WTC11 (cell line): Measurements from ENCODE around the gene SPI1. TPM values are rescaled to one million over a fixed set of nuclear protein-coding genes. Genes with fewer than 3 reads are reported as not detected.

Source experiments
- ATAC-seq: fragments of 200-7000 bp; cut with Tn5 transposase; 2 replicates; pipeline ENCODE4 v1.10.0; 2021; ENCODE audit warnings: mild to moderate bottlenecking, moderate library complexity
- CTCF ChIA-PET: fragments of 300-600 bp; sonication (Branson Sonifier 250); formaldehyde crosslinking; loops from one replicate; lab custom pipeline; 2021; ENCODE audit warnings: antibody characterized with exemption; lab: Charles Lee
- POLR2A ChIA-PET: fragments of 350-600 bp; sonication (Branson Sonifier 250); formaldehyde crosslinking; loops from one replicate; lab custom pipeline; 2021; ENCODE audit warnings: antibody characterized with exemption; lab: Charles Lee
- DNase-seq: peaks from one replicate; pipeline ENCODE4 v3.0.0; 2021; ENCODE audit warnings: low spot score
- H3K27ac Mint-ChIP-seq: 2 replicates; pipeline ENCODE4 v1.8.0; 2021; ENCODE audit warnings: mixed read lengths
- H3K27me3 Mint-ChIP-seq: 2 replicates; pipeline ENCODE4 v1.8.0; 2021; ENCODE audit warnings: low read depth, mild to moderate bottlenecking, moderate library complexity, mixed read lengths
- H3K36me3 Mint-ChIP-seq: 2 replicates; pipeline ENCODE4 v1.8.0; 2021; ENCODE audit warnings: mixed read lengths
- H3K4me1 Mint-ChIP-seq: 2 replicates; pipeline ENCODE4 v1.8.0; 2022; ENCODE audit warnings: mixed read lengths
- H3K4me3 Mint-ChIP-seq: 2 replicates; pipeline ENCODE4 v1.8.0; 2021; ENCODE audit warnings: mild to moderate bottlenecking, moderate library complexity, mixed read lengths
- H3K9me3 Mint-ChIP-seq: 2 replicates; pipeline ENCODE4 v1.8.0; 2021; ENCODE audit warnings: mixed read lengths
- ATF2 ChIP-seq: sonication (generic); formaldehyde crosslinking; IDR thresholded peaks from 2 replicates; pipeline ENCODE4 v1.8.1; 2022; ENCODE audit warnings: low read depth, missing genetic modification reagents, borderline replicate concordance
- IRF2 ChIP-seq: sonication (generic); formaldehyde crosslinking; IDR thresholded peaks from 2 replicates; pipeline ENCODE4 v1.8.0; 2022; ENCODE audit warnings: low read depth, missing genetic modification reagents, borderline replicate concordance
- JAZF1 ChIP-seq: fragments of 250-450 bp; sonication (Bioruptor Pico); IDR thresholded peaks from 2 replicates; pipeline ENCODE4 v1.9.0; 2021; ENCODE audit warnings: moderate library complexity, mild to moderate bottlenecking, inconsistent platforms
- JUN ChIP-seq: sonication (generic); formaldehyde crosslinking; IDR thresholded peaks from 2 replicates; pipeline ENCODE4 v1.8.0; 2023; ENCODE audit warnings: mild to moderate bottlenecking, missing genetic modification reagents
- MAX ChIP-seq: sonication (generic); formaldehyde crosslinking; IDR thresholded peaks from 2 replicates; pipeline ENCODE4 v1.8.0; 2022; ENCODE audit warnings: mild to moderate bottlenecking, missing genetic modification reagents
- NFE2L1 ChIP-seq: sonication (generic); formaldehyde crosslinking; IDR thresholded peaks from 2 replicates; pipeline ENCODE4 v1.8.1; 2023; ENCODE audit warnings: missing genetic modification reagents
- PRDM15 ChIP-seq: sonication (generic); formaldehyde crosslinking; IDR thresholded peaks from 2 replicates; pipeline ENCODE4 v1.8.0; 2022; ENCODE audit warnings: missing genetic modification reagents
- ZNF219 ChIP-seq: sonication (generic); formaldehyde crosslinking; IDR thresholded peaks from 2 replicates; pipeline ENCODE4 v1.8.0; 2023; ENCODE audit warnings: missing genetic modification reagents, mild to moderate bottlenecking, borderline replicate concordance
- ZNF423 ChIP-seq: fragments of 250-450 bp; sonication (Bioruptor Pico); IDR thresholded peaks from 2 replicates; pipeline ENCODE4 v2.1.2; 2022; ENCODE audit warnings: mild to moderate bottlenecking, moderate library complexity
- ZNF425 ChIP-seq: fragments of 250-450 bp; sonication (Bioruptor Pico); conservative IDR thresholded peaks from 2 replicates; pipeline ENCODE4 v1.9.0; 2021; ENCODE audit warnings: mild to moderate bottlenecking
- ZNF532 ChIP-seq: fragments of 250-450 bp; sonication (Bioruptor Pico); IDR thresholded peaks from 2 replicates; pipeline ENCODE4 v1.9.0; 2021; ENCODE audit warnings: mild to moderate bottlenecking, borderline replicate concordance
- total RNA-seq: library from RNA; stranded (reverse); gene quantifications from 3 replicates; pipeline ENCODE4 v1.2.3, GENCODE V29; 2021
- TF ChIP-seq, protein P1 (sequence below): sonication (generic); formaldehyde crosslinking; IDR thresholded peaks from 2 replicates; pipeline ENCODE4 v1.8.0; 2022; ENCODE audit warnings: mild to moderate bottlenecking, missing genetic modification reagents
- TF ChIP-seq, protein P2 (sequence below): sonication (generic); formaldehyde crosslinking; IDR thresholded peaks from 2 replicates; pipeline ENCODE4 v1.8.1; 2022; ENCODE audit warnings: mild to moderate bottlenecking, missing genetic modification reagents, moderate library complexity, borderline replicate concordance

The SPI1 gene
- total RNA-seq, 1 experiment from 2014 or later: 0.59 TPM

DNA sequence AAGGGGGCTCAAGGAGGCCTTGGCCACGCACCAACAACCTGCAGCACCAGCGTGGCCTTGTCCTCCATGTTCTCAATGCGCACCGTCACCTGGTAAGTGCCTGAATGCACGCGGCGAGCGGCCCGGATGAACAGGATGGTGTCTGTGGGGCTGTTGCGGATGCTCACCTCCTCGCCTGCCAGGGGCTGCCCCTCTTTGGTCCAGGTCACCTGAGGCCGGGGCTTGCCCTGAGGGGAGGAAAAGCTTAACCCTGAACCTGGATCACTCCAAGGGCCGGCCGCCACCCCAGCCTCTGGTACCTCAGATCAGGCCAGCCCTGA, 44.9 kb downstream of the SPI1 start (continued):
- TF ChIP-seq MAX (CRISPR knock-in tag): no peak
- TF ChIP-seq, protein P1, sequence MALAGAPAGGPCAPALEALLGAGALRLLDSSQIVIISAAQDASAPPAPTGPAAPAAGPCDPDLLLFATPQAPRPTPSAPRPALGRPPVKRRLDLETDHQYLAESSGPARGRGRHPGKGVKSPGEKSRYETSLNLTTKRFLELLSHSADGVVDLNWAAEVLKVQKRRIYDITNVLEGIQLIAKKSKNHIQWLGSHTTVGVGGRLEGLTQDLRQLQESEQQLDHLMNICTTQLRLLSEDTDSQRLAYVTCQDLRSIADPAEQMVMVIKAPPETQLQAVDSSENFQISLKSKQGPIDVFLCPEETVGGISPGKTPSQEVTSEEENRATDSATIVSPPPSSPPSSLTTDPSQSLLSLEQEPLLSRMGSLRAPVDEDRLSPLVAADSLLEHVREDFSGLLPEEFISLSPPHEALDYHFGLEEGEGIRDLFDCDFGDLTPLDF (CRISPR knock-in tag): no peak

DNA sequence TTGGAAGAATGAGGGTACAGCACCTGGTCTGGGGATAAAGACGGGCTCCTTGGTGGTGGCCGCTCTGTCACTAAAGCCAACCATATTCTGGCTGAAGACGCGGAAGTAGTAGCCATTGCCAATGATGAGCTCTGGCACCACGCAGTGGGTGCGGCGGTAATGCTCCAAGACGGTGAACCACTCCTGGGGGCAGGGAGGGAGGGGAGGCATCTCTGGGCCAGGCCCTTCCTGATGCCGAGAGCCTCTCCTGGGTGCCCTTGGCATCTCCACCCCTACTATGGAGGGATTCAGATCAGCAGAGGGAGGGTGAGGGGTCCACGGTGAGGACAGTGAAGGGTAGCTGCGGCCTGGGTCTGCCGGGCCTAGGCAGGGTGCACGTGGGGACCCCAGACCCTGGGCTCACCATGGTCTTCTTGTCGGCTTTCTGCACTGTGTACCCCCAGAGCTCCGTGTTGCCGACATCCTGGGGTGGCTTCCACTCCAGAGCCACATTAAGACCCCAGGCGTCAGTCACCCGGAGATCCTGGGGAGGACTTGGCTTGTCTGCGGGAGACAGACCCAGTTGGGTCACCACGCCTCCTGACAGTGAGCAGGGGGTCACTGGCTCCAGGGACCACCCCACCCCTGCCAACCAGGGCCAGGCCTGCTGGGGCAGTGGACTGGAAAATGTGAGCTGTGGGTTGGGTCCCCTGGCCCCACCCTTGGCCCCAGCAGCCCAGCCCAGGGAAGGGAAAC, 45.4 kb downstream of the SPI1 start:
- ChIA-PET POLR2A (no interaction called here), CTCF (interaction anchor here (1.8 kb wide), 1 partner anchor 22 kb away, joined by 15 read pairs; no protein-coding TSS in a partner anchor)
- DNase-seq (no peak), ATAC-seq (no peak)
- H3K27me3 Mint-ChIP-seq: no peaks in the 10 kb centered on the region
- H3K4me1 Mint-ChIP-seq: no peaks in the 10 kb centered on the region
- no peak overlapping the region for H3K4me3 Mint-ChIP-seq
- H3K36me3 Mint-ChIP-seq: peaks cover 7% of the 10 kb centered on the region; the same call in 1 of the 2 replicates
- no peaks in the 10 kb centered on the region for H3K9me3 Mint-ChIP-seq
- TF ChIP-seq NFE2L1 (CRISPR knock-in tag) (no peak), JAZF1 (CRISPR knock-in tag) (no peak), IRF2 (CRISPR knock-in tag) (no peak), ATF2 (CRISPR knock-in tag) (no peak), JUN (no peak), ZNF425 (CRISPR knock-in tag) (no peak), ZNF423 (CRISPR knock-in tag) (no peak), ZNF532 (CRISPR knock-in tag) (no peak), ZNF219 (no peak), PRDM15 (CRISPR knock-in tag) (no peak)
- TF ChIP-seq, protein P2, sequence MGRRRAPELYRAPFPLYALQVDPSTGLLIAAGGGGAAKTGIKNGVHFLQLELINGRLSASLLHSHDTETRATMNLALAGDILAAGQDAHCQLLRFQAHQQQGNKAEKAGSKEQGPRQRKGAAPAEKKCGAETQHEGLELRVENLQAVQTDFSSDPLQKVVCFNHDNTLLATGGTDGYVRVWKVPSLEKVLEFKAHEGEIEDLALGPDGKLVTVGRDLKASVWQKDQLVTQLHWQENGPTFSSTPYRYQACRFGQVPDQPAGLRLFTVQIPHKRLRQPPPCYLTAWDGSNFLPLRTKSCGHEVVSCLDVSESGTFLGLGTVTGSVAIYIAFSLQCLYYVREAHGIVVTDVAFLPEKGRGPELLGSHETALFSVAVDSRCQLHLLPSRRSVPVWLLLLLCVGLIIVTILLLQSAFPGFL (CRISPR knock-in tag): no peak
- H3K27ac Mint-ChIP-seq: no peak overlapping the region
